Prostate gland (tissue), 2 donors: ENCODE results near the gene PMPCA.

ENCODE experiments used
- CTCF ChIP-seq, 4 experiments: fragments of 200-600 bp in 2 of 4; fragments of 450-650 bp in 2 of 4; sonication (generic) in 2 of 4; IDR thresholded peaks; 1 replicate in 3 of 4; 2 replicates in 1 of 4; pipeline ENCODE4 v1.5.1; 2016 to 2019; ENCODE audit warnings: antibody characterized with exemption in 4 of 4, mild to moderate bottlenecking in 2 of 4, moderate library complexity in 2 of 4
- POLR2A ChIP-seq: fragments of 450-650 bp; IDR thresholded peaks from one replicate; pipeline ENCODE4 v1.6.1; 2016; ENCODE audit warnings: antibody characterized with exemption, mild to moderate bottlenecking
- POLR2AphosphoS5 ChIP-seq: sonication (generic); formaldehyde crosslinking; IDR thresholded peaks from one replicate; pipeline ENCODE4 v1.6.1; 2017; ENCODE audit warnings: antibody characterized with exemption

- no peak for TF ChIP-seq CTCF (IDR thresholded peaks at IDR 0.05)
- no peak for TF ChIP-seq POLR2A
- TF ChIP-seq POLR2AphosphoS5: no peak
Measured at GRCh38 chr9:136432591-136432990, 22.1 kb downstream of the PMPCA start.
